CD4-positive, alpha-beta T cell treated with Interleukin-15 for 4 hours (primary cell): ENCODE measurements around the gene MYO3B.
"Not testable (repeated sequence)": the region's sequence is repeated elsewhere in the genome, so short reads cannot be mapped to it uniquely, and the experiment has no call there.

Experiments used
- DNase-seq: peaks from one replicate; pipeline ENCODE4 v3.0.0-alpha.2; 2020; ENCODE audit warnings: low spot score

The MYO3B gene

GRCh38 chr2:170567429-170567828 is 389.5 kb downstream of the MYO3B start:
- no peak for DNase-seq

GRCh38 chr2:170568511-170568910 is 390.6 kb downstream of the MYO3B start:
- DNase-seq, result no peak

DNA sequence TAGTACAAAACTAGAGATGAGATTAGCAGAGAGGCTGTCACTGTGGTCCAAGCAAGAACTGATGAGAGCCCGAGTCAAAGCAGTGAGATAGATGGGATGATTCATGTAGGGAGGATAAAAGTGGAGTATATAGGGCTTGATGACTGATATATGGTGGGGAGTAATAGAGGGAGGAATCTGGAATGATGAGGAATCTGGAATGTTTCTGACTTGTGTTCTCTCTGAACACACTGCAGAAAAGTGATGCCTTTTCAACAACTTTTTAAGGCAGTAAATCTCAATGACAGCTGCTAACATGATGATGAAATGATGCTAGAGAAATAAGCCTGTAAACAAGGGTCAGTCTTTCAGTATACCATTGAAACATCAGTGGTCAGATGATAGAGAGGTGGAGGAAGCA is 393.7 kb downstream of the MYO3B start:
- no peak for DNase-seq

- DNase-seq, result no peak
Measured at GRCh38 chr2:170573671-170574070, 395.7 kb downstream of the MYO3B start.

GRCh38 chr2:170576296-170576695 is 398.3 kb downstream of the MYO3B start:
- DNase-seq, result no peak

DNA sequence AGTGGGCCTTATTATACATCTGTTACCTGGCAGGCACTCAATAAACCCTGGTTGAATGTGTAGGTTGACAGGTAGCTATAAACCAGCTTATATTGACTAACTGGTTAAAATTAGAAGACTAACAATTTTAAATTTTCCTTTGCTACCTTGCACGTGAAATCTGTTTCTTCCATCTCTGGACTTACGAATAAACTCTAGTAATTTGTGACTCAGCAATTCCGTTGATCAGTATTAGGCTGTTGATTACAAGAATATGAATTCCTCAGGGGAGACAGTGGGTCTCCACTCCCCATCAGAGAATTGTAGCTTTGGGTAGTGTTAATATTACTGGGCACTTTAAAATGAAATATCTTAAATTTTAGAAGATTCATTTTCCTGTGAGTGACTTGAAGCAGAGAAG is 399.4 kb downstream of the MYO3B start:
- no peak for DNase-seq

GRCh38 chr2:170578606-170579005 is 400.7 kb downstream of the MYO3B start:
- no peak for DNase-seq

GRCh38 chr2:170579511-170579910 is 401.6 kb downstream of the MYO3B start:
- DNase-seq, result no peak

- DNase-seq, result no peak
Measured at GRCh38 chr2:170582313-170582712, 404.4 kb downstream of the MYO3B start.

DNA sequence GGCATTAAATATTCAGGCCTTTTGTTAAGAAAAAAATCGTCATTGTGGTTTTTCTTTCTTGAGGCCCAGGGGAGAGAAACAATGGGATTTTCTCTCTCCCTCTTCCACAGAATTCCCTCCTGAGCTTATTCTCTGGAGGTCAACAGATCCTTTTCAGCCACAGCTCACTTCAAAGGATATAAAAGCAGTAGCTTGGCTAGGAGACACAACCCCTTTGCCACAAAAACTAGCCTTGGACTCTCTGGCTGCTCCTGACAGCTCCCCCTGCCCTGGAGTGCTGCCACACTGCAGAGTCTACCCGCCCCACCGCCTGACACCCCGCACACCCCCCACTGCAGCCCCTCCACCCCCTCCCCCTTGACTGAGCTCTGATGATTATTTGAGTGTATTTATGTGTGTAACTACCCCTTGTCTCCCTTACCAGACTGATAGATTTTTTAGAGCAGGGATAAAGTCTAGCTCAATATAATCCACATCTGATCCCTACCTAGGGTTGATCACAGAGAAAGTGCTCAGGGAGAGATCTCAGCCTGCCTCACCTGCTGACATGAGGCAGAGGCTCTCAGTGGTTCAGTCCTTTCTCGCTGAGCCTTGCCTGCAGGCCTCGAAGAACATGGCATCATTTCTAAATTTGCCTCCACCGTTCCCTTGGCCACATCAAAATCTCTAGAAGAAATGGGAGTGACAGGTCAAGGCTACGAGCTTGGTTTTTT is 405.0 kb downstream of the MYO3B start:
- DNase-seq, result no peak

GRCh38 chr2:170585067-170585466 is 407.1 kb downstream of the MYO3B start:
- no peak for DNase-seq

GRCh38 chr2:170586571-170587095 is 408.7 kb downstream of the MYO3B start:
- no peak for DNase-seq

- no peak for DNase-seq
Measured at GRCh38 chr2:170587117-170587516, 409.2 kb downstream of the MYO3B start.

DNA sequence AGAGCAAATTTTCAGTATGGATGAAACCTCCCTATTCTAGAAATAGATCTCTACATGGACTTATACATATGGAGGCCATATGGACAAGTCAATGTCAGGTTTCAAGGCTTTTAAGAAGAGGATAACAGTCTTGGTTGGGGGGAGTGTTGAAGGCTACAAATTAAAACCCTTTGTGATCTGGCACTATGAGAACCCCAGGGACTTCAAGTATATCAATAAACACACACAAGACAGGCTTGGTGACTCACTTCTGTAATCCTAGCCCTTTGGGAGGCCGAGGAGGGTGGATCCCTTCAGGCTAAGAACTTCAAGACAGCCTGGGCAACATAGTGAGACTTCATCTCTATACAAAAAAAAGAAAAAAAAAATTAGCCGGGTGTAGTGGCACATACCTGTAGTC is 410.0 kb downstream of the MYO3B start:
- DNase-seq, result no peak

DNA sequence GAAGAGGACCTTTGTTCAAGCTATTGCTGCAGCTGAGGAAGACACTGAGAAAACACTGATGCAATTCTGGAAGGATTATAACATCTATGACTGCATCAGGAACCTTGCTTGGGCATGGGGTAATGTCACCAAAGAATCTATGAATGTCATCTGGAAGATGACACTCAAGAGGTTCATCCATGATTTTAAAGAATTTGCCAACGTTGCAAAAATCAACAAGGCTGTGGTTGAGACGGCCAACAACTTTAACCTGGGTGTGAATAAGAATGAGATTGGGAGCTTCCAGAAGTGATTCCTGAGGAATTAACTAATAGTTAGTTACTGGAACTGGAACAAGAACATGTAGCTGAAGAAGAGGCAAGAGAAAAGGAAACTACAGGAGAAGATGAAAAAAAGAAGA is 410.8 kb downstream of the MYO3B start:
- no peak for DNase-seq

GRCh38 chr2:170596576-170596975 is 418.6 kb downstream of the MYO3B start:
- no peak for DNase-seq

- no peak for DNase-seq
Measured at GRCh38 chr2:170598067-170598395, 420.1 kb downstream of the MYO3B start.

DNA sequence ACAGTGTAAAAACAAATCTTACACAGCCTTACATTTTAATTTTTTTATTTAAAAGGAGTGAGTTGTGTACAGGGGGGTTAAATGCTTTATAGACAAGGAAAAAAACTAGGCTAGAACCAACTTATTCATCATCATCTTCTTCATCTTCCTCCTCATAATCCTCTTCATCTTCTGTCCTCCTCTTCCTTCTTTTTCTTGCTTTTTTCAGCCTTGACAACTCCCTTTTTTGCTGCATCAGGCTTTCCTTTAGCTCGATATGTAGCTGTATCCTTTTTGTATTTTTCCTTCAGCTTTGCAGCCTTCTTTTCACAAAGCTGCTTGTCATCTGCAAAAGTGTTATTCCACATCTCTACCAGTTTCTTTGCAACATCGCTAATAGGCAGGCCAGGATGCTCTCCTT is 423.5 kb downstream of the MYO3B start:
- no peak for DNase-seq

DNA sequence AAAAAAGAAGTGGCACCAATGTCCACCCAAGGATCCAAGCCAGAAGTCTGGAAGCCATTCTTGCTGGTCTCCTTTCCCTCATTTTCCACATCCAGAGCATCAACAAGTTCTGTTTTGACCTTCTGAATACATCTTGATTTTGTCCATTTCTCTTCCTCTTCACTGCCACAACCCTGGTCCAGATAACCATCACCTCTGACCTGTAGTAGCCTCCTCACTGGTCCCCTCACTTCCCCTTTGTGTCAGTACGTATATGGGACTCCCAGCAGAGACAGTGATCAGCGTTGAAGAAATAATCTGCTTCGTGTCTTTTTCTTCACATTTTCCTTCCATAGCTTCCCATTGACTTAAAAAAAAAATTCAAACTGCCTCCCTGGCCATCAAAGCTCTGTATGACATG is 427.9 kb downstream of the MYO3B start:
- DNase-seq, result no peak

GRCh38 chr2:170607171-170607570 is 429.2 kb downstream of the MYO3B start:
- DNase-seq, result no peak

DNA sequence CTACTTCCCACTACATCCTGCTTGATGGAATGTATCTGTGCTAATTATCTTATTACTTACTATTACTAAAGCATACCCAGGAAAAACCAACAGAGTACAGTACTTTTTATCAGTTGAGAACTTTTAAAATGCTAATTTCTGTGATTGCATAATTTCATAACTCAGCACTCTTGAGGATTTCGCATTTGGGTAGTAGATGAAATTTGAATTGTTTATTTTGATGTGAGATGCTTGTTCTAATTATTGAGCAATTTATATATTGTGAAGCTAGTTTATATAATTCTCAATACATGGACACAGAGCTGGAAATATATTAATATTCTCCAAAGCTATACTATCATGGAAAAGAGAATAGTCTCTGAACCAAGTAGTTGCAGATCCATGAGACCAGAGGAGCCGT is 432.7 kb downstream of the MYO3B start:
- DNase-seq, result no peak

- not testable (repeated sequence) for DNase-seq
Measured at GRCh38 chr2:170618948-170619347, 441.0 kb downstream of the MYO3B start.

DNA sequence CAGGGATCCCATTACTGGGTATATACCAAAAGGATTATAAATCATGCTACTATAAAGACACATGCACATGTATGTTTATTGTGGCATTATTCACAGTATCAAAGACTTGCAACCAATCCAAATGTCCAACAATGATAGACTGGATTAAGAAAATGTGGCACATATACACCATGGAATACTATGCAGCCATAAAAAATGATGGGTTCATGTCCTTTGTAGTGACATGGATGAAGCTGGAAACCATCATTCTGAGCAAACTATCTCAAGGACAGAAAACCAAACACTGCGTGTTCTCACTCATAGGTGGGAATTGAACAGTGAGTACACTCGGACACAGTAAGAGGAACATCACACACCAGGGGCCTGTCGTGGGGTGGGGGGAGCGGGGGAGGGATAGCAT is 457.1 kb downstream of the MYO3B start:
- DNase-seq, result not testable (repeated sequence)

DNA sequence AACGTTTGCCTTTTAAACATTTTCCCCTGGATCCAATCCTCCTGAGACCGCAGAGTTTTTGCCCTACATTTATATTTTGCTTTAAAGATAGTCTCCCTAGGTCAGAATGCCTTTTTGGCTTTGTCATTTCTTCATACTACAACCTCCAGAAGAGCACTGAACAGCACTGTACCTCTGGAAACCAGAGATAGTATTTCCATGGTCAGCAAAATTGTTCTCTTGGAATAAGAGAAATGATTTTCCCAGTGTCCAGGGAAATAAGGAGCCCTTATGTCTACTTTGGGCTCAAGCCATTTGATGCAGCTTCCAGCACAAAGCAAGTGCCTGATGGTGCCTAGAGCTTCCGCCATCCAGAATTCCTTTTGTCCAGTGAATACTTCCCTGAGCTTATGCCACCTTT is 461.7 kb downstream of the MYO3B start:
- no peak for DNase-seq
